Gastrocnemius medialis (tissue), 4 donors: Measurements from ENCODE around the gene SPIRE2.

Experiments used
- POLR2A ChIP-seq, 2 donors: fragments of 450-650 bp; IDR thresholded peaks; one replicate each; pipeline ENCODE4 v1.6.1; 2017; ENCODE audit warnings: antibody characterized with exemption in 2 of 2, mild to moderate bottlenecking in 2 of 2, moderate library complexity in 2 of 2
- TF ChIP-seq, protein P1 (sequence below), 5 experiments: fragments of 450-650 bp in 3 of 5; fragments of 200-600 bp in 2 of 5; sonication (generic) in 2 of 5; IDR thresholded peaks in 4 of 5; conservative IDR thresholded peaks in 1 of 5; 1 replicate in 4 of 5; 2 replicates in 1 of 5; pipeline ENCODE4 v1.5.1; 2016 to 2019; ENCODE audit warnings: antibody characterized with exemption in 5 of 5, mild to moderate bottlenecking in 3 of 5, moderate library complexity in 3 of 5

DNA sequence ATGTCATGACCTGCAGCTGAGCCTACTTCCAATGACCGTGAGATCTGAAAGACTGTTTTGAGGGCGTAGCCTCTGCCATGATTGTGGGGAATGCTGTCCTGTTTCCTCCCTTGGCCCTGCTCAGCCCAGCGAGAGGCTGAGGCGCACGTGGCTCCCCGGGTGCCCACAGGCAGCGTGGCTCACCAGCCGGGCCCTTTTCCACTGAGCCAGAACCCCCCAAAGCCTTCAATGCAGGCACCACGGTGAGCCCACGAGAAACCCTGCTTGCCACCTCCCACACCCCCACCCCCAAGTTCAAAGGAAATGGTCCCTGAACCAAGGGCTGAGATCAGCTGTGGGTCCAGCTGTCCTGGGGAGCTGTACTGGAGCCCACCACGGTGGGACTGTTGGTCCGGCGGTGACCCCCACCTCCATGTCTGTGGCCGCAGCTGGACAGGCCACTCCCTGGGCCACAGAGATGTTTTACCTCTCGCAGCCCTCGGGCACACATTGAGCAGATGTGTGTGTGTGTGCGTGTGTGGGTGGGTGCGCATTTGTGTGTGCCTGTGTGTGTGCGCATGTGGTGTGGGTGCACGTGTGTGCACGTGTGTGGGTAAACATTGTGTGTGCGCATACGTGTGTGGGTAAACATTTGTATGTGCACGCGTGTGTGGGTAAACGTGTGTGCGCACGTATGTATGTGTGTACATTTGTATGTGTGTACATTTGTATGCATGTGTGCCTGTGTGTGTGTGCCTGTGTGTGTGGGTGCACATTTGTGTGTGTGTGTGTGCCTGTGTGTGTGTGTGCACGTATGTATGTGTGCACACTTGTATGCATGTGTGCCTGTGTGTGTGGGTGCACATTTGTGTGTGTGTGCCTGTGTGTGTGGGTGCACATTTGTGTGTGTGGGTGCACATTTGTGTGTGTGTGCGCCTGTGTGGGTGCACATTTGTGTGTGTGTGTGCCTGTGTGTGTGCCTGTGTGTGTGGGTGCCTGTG is 85.4 kb downstream of the SPIRE2 start:
- TF ChIP-seq POLR2A (IDR thresholded peaks at IDR 0.05) = no peak
- TF ChIP-seq, protein P1, sequence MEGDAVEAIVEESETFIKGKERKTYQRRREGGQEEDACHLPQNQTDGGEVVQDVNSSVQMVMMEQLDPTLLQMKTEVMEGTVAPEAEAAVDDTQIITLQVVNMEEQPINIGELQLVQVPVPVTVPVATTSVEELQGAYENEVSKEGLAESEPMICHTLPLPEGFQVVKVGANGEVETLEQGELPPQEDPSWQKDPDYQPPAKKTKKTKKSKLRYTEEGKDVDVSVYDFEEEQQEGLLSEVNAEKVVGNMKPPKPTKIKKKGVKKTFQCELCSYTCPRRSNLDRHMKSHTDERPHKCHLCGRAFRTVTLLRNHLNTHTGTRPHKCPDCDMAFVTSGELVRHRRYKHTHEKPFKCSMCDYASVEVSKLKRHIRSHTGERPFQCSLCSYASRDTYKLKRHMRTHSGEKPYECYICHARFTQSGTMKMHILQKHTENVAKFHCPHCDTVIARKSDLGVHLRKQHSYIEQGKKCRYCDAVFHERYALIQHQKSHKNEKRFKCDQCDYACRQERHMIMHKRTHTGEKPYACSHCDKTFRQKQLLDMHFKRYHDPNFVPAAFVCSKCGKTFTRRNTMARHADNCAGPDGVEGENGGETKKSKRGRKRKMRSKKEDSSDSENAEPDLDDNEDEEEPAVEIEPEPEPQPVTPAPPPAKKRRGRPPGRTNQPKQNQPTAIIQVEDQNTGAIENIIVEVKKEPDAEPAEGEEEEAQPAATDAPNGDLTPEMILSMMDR (IDR thresholded peaks at IDR 0.05 in 4 of 5, conservative IDR thresholded peaks at IDR 0.05 in 1 of 5) = no peak
